Caco-2 (cell line): ENCODE results near the gene JKAMP. TPM values are rescaled to one million over a fixed set of nuclear protein-coding genes. Genes with fewer than 3 reads are reported as not detected.
"Not testable (repeated sequence)": the region's sequence is repeated elsewhere in the genome, so short reads cannot be mapped to it uniquely, and the experiment has no call there.

Experiments
- BruUV-seq: library from RNA; stranded (reverse); fragments of 400-500 nt; replicated peaks from 2 replicates; lab custom pipeline; 2021; lab: Mats Ljungman, UMichigan
- CTCF ChIA-PET: fragments of 300-600 bp; sonication (Branson Sonifier 250); formaldehyde crosslinking; loops from one replicate; lab custom pipeline; 2022; ENCODE audit warnings: antibody characterized with exemption; lab: Charles Lee
- POLR2A ChIA-PET: fragments of 300-600 bp; sonication (Branson Sonifier 250); formaldehyde crosslinking; loops from one replicate; lab custom pipeline; 2022; ENCODE audit warnings: antibody characterized with exemption; lab: Charles Lee
- DNase-seq, 2 experiments: peaks; one replicate each; pipeline versions ENCODE4 v3.0.0 to v3.0.0-alpha.2; 2020 to 2022
- H3K27me3 ChIP-seq: replicated peaks from 2 replicates; pipeline ENCODE4 v1.6.0; 2011; ENCODE audit warnings: low read length; ENCODE audit not compliant: control insufficient read depth, insufficient read depth
- H3K36me3 ChIP-seq: 2 replicates; pipeline ENCODE4 v1.5.1; 2011; ENCODE audit warnings: low read length; ENCODE audit not compliant: control insufficient read depth, insufficient read depth
- H3K4me1 ChIP-seq: fragments of 250-450 bp; sonication (Bioruptor Pico); 2 replicates; pipeline ENCODE4 v1.5.1; 2020; ENCODE audit warnings: mild to moderate bottlenecking
- H3K4me3 ChIP-seq: 2 replicates; pipeline ENCODE4 v1.5.1; 2011; ENCODE audit warnings: low read depth, mild to moderate bottlenecking, control low read depth, low read length
- H3K9me3 ChIP-seq: fragments of 250-450 bp; sonication (Bioruptor Pico); 2 replicates; pipeline ENCODE4 v1.5.1; 2020; ENCODE audit warnings: mild to moderate bottlenecking, moderate library complexity
- H3K27ac Mint-ChIP-seq: one replicate; pipeline ENCODE4 v1.8.0; 2022; ENCODE audit warnings: mixed read lengths; ENCODE audit not compliant: unreplicated experiment
- H3K27me3 Mint-ChIP-seq: one replicate; pipeline ENCODE4 v1.8.0; 2022; ENCODE audit warnings: mixed read lengths; ENCODE audit not compliant: insufficient read depth, unreplicated experiment
- H3K36me3 Mint-ChIP-seq: one replicate; pipeline ENCODE4 v1.8.0; 2022; ENCODE audit warnings: mild to moderate bottlenecking, mixed read lengths; ENCODE audit not compliant: insufficient read depth, unreplicated experiment
- H3K4me1 Mint-ChIP-seq: one replicate; pipeline ENCODE4 v1.8.0; 2022; ENCODE audit warnings: low read depth, mixed read lengths; ENCODE audit not compliant: unreplicated experiment
- H3K4me3 Mint-ChIP-seq: one replicate; pipeline ENCODE4 v1.8.0; 2022; ENCODE audit warnings: mild to moderate bottlenecking, moderate library complexity, mixed read lengths; ENCODE audit not compliant: unreplicated experiment
- H3K9me3 Mint-ChIP-seq: one replicate; pipeline ENCODE4 v1.8.0; 2022; ENCODE audit warnings: mixed read lengths; ENCODE audit not compliant: unreplicated experiment
- CTCF ChIP-seq, 2 experiments: fragments of 200-600 bp in 1 of 2; IDR thresholded peaks; 1 replicate in 1 of 2; 2 replicates in 1 of 2; pipeline versions ENCODE4 v1.5.1 to v1.8.0; 2011 to 2022; ENCODE audit warnings: antibody characterized with exemption in 1 of 2, control low read depth in 1 of 2, inconsistent platforms in 1 of 2, low read depth in 1 of 2, low read length in 1 of 2, mild to moderate bottlenecking in 1 of 2, moderate library complexity in 1 of 2; ENCODE audit not compliant: insufficient read depth in 1 of 2, severe bottlenecking in 1 of 2, unreplicated experiment in 1 of 2
- intact Hi-C: fragments of 100-400 bp; cut with micrococcal nuclease; formaldehyde crosslinking; loops from one replicate; pipeline ENCODE4 v1.10.0; 2022; ENCODE audit not compliant: unreplicated experiment
- total RNA-seq: library from RNA; stranded (reverse); gene quantifications from 2 replicates; pipeline ENCODE4 v1.2.3, GENCODE V29; 2022

JKAMP gene
- total RNA-seq, 1 experiment from 2014 or later, result 24.7 TPM

GRCh38 chr14:59438195-59438647 is 46.1 kb upstream of the JKAMP start:
- no peak overlapping the region for H3K27ac Mint-ChIP-seq

GRCh38 chr14:59439256-59439965 is 44.9 kb upstream of the JKAMP start:
- no TSS peak for BruUV-seq
- Histone ChIP-seq H3K4me3 (no peak overlapping the region), H3K36me3 (no peaks in the 10 kb centered on the region), H3K9me3 (no peaks in the 10 kb centered on the region), H3K27me3 (no peaks in the 10 kb centered on the region), H3K4me1 (no peaks in the 10 kb centered on the region)
- Mint-ChIP-seq H3K27me3 (peaks cover 6% of the 10 kb centered on the region), H3K4me1 (no peaks in the 10 kb centered on the region), H3K36me3 (no peaks in the 10 kb centered on the region), H3K4me3 (no peak overlapping the region), H3K27ac (no peak overlapping the region), H3K9me3 (no peaks in the 10 kb centered on the region)
- DNase-seq, result no peak
- ChIA-PET CTCF (no interaction called here), POLR2A (no interaction called here)
- intact Hi-C loops, result no loop called here
- TF ChIP-seq CTCF (IDR thresholded peaks at IDR 0.05; ENCODE audit: insufficient read depth in 1 of 2, low read depth in 1 of 2, low read length in 1 of 2, severe bottlenecking in 1 of 2, unreplicated experiment in 1 of 2), result no peak

More at GRCh38 chr14:59438195-59438647, 46.1 kb upstream of the JKAMP start:
- no peak for DNase-seq
- no peaks in the 10 kb centered on the region for H3K4me1 ChIP-seq
- no peaks in the 10 kb centered on the region for H3K9me3 ChIP-seq
- ChIA-PET CTCF (no interaction called here), POLR2A (no interaction called here)
- Mint-ChIP-seq H3K27me3 (peaks cover 6% of the 10 kb centered on the region), H3K4me3 (no peak overlapping the region), H3K36me3 (no peaks in the 10 kb centered on the region), H3K9me3 (no peaks in the 10 kb centered on the region), H3K4me1 (no peaks in the 10 kb centered on the region)
- H3K27me3 ChIP-seq, result no peaks in the 10 kb centered on the region
- intact Hi-C loops, result no loop called here
- no TSS peak for BruUV-seq
- TF ChIP-seq CTCF (IDR thresholded peaks at IDR 0.05; ENCODE audit: insufficient read depth in 1 of 2, low read depth in 1 of 2, low read length in 1 of 2, severe bottlenecking in 1 of 2, unreplicated experiment in 1 of 2), result no peak
- no peaks in the 10 kb centered on the region for H3K36me3 ChIP-seq
- no peak overlapping the region for H3K4me3 ChIP-seq

- BruUV-seq, H3K27me3 Mint-ChIP-seq, H3K4me3 Mint-ChIP-seq, H3K27me3 ChIP-seq, H3K36me3 Mint-ChIP-seq, H3K4me1 Mint-ChIP-seq, H3K36me3 ChIP-seq, H3K9me3 Mint-ChIP-seq, CTCF ChIA-PET, H3K4me1 ChIP-seq, H3K4me3 ChIP-seq, H3K27ac Mint-ChIP-seq, H3K9me3 ChIP-seq, DNase-seq, POLR2A ChIA-PET: not testable (repeated sequence)
- intact Hi-C loops, result loop anchor here (10.0 kb wide), 1 partner anchor 184 kb away; no protein-coding TSS in a partner anchor
These were observed 35.6 kb upstream of the JKAMP start for GRCh38 chr14:59448673-59449072.
